Effector CD4-positive, alpha-beta T cell (primary cell): ENCODE results near the gene AHSG.

Experiments used
- DNase-seq: peaks from one replicate; pipeline ENCODE4 v3.0.0-alpha.2; 2020

AHSG gene

DNA sequence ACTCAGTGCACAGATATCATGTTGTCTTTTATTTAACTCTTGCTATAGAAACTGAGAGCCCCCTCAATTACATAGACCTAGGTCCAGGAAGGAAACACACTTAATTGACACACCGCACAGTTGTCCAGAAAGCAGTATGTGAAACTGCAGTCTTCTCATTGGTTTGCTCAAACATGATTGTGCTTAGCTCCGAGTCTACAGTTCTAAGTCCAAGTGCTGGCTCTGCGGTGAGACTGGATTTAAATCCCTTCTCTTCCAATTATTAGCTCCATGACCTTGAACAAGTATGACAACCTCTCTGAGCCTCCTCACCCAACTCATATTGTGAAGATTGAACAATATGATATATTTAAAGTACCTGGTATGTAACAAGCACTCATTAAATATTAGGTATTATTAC lies 19.0 kb upstream of the AHSG start:
- no peak for DNase-seq

- DNase-seq = no peak
These were observed 18.2 kb upstream of the AHSG start for GRCh38 chr3:186594591-186595113.

DNA sequence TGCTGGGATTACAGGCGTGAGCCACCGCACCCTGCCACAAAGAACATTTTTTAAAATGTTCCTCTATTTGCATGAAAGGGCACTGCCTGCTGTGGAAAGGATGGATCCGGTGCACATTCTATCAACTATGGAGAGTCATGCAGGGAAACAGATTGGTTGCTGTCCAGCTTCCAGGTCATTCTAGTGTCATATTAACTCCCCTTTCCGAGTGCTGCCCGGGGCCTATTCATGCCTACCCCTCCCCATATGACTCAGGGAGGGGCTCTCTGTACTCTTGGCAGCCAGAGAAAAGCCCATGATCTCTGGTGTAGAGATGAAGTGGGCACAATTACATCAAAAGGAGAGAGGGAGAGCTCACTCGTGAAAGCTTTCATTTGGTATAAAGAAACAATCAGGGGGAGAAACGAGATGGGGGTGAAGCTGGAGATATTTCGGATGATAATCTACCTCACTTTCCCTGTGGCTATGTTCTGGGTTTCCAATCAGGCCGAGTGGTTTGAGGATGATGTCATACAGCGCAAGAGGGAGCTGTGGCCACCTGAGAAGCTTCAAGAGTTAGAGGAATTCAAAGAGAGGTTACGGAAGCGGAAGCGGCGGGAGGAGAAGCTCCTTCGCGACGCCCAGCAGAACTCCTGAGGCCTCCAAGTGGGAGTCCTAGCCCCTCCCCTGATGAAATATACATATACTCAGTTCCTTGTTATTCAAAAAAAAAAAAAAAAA lies 16.1 kb upstream of the AHSG start:
- DNase-seq = no peak

DNA sequence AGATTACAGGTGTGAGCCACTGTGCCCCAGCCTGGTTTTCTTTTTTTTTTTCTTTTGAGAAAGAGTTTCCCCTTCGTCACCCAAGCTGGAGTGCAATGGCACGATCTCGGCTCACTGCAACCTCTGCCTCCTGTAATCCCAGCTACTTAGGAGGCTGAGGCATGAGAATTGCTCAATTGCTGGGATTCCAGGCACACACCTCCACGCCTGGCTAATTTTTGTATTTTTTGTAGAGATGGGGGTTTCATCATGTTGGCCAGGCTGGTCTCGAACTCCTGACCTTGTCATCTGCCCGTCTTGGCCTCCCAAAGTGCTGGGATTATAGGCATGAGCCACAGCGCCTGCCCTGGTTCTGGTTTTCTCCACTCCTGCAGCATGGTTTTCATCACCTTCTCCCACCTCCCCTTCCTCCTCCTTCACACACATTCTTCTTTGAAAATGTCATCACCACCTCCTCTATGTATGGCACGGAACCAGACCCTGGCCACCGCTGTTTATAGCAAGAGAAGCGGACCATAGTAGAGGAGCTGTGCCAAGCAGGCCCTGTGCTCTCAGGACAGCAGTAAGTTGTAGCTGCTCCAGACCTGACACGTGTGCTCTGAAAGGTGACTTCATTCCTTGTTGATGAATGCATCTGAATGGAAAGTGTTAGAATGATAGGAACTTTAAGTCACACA lies 14.6 kb upstream of the AHSG start:
- no peak for DNase-seq

DNA sequence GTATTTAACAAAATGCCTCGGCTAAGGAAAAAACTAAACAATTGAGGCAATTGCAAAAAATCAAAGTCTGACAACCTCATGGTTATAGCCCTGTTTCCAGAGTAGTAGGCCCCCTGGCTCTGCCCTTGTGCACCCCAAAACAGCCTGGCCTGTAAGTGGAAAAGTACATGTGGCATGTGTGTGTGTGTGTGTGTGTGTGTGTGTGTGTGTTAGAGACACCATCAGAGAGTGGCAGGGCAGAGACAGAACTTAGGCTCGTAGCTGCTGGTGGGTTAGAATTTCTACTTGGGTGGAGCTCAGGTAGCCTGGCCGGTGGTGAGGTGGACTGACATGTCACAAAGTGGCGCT lies 14.1 kb upstream of the AHSG start:
- no peak for DNase-seq

DNA sequence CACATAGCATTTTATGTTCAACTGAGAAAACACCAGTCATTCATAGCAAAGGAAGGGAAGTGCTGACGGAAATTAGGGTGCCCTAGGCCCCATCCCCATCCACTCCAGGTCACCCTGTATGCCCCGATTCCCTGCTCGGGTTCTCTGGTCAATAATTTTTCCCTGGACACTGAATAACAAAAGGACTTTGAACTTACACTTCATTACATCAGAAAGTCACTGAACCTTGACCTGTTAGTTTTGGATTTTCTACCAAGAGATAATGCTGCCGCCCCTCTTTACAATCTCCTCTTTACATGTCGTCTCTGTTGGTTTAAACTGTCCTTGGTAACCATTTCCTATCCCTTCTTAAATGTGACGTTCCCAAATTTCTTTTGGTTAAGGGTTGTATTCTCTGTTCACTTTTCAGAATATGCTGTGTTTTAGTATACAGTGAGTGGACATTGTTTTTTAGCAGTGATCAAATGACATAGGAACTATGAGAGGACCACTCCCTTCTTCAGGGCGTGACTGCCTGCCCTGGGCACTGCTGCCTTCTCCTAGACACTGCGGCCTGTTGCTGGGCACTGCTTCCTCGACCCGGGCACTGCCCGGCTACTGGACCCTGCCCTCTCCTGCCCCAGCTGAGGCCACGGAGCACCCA lies 13.6 kb upstream of the AHSG start:
- no peak for DNase-seq

- DNase-seq = no peak
These were observed 13.1 kb upstream of the AHSG start for GRCh38 chr3:186599785-186600166.

DNA sequence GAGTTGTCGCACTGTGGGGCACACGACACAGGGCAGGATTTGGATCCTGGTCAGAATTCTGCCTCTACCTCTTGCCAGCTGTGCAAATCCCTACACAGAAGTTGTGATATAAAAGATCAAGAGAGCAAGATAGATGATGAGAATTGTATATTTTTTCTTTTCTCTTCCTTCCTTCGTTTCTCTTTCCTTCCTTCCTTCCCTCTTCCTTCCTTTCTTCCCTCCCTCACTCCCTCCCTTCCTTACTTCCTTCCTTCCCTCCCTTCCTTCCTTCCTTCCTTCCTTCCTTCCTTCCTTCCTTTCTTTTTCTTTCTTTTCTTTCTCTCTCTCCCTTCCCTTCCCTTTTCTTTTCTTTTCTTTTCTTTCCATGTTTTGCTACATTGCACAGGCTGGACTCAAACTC lies 12.0 kb upstream of the AHSG start:
- no peak for DNase-seq

GRCh38 chr3:186603159-186603558 lies 9.7 kb upstream of the AHSG start:
- DNase-seq = no peak

GRCh38 chr3:186605078-186605477 lies 7.8 kb upstream of the AHSG start:
- DNase-seq = no peak

DNA sequence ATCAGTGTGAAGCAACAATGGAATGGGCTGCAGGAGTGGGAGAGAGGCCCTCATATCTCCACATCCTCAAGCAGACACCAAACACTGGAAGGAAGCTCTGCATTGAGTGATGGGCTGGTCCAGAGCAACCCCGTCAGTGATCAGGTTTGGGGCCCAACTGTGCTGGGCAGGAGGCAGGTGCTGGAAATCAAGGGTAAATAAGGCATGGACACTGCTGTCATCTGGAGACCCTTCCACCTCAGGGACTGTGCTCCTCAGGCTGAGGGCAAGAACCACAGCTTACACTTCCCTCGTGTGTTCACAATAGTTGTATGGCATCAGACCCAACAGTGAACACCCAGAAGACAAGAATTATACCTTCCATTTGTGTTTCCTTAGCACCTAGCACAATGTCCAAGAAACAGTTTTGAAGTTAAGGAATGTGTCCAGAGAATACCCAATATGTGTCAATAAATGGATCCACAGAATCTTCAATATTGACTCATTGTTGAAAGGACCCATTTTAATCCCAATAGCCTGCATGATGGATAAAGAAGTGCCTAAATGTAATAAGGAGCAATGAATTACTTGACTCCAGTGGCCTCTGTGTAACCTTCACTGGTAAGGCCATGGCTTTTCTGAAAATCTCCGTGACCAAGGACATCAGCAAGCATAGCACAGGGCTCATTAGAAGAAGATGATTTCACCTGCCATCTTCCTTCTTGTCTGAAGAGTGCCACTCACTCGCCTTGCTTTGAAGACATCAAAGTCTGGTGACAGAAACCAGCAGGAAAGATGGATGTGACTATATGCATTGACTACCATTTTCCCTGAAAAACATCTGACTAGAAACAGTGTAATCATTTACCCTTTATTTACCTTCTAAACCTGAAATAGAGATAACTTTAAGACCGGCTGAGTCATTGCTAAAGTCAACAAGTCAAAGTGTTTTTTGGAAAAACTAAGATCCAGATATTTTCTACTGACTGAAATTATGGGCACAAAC lies 7.0 kb upstream of the AHSG start:
- no peak for DNase-seq

- DNase-seq = no peak
These were observed 4.1 kb upstream of the AHSG start for GRCh38 chr3:186608624-186609215.

- DNase-seq = no peak
These were observed 3.5 kb upstream of the AHSG start for GRCh38 chr3:186609247-186609868.

DNA sequence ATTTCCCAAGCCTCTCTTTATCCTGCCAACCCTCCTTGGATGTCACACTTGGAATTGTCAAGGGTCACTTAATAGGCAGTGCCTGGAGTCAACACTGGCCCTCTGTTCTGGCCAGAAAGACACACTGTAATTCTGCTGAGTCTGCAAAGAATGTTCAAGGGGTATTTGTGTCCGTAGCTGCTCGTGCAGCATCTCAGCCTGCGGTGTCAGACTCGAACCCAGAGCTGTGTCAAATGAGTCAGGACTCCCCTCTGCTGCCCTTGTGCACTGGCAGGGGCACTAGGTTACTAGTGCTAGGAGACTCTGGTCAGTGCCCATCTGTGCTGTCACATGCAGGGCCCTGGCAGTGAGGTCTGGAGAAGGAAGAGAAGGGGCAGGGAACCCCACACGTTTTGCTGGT lies 795 bp upstream of the AHSG start:
- DNase-seq = no peak

GRCh38 chr3:186613637-186614265 lies 891 bp downstream of the AHSG start:
- DNase-seq = no peak

DNA sequence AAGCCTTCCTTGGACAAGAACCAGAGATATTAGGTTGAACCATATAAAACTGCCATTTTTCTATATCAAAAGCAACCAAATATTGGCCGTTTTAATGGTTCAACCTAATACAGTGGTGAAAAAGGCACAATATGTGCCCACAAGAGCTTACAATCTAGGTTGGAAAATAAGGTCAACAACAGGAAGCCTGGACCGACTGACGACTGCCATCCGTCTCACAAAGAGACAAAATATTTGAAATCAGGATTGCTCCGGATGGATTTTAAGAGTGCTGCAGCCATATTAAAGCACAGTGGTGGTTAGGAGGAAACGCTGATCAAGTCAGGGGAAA lies 1.4 kb downstream of the AHSG start:
- DNase-seq = no peak

- peak; percentile 61 for DNase-seq
These were observed 2.0 kb downstream of the AHSG start for GRCh38 chr3:186614597-186615483.

DNA sequence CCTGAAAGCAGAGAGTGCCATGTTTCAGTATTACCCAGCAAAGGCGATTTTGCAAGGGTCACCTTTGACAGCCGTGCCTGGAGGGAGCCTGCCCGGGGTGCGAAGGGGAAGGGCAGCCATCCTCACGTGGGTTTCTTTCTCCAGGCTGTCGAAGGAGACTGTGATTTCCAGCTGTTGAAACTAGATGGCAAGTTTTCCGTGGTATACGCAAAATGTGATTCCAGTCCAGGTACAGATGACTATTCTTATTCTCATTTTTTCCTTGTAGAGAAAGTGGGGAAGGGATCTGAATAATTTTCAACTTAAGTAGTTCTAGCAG lies 3.4 kb downstream of the AHSG start:
- DNase-seq = no peak

DNA sequence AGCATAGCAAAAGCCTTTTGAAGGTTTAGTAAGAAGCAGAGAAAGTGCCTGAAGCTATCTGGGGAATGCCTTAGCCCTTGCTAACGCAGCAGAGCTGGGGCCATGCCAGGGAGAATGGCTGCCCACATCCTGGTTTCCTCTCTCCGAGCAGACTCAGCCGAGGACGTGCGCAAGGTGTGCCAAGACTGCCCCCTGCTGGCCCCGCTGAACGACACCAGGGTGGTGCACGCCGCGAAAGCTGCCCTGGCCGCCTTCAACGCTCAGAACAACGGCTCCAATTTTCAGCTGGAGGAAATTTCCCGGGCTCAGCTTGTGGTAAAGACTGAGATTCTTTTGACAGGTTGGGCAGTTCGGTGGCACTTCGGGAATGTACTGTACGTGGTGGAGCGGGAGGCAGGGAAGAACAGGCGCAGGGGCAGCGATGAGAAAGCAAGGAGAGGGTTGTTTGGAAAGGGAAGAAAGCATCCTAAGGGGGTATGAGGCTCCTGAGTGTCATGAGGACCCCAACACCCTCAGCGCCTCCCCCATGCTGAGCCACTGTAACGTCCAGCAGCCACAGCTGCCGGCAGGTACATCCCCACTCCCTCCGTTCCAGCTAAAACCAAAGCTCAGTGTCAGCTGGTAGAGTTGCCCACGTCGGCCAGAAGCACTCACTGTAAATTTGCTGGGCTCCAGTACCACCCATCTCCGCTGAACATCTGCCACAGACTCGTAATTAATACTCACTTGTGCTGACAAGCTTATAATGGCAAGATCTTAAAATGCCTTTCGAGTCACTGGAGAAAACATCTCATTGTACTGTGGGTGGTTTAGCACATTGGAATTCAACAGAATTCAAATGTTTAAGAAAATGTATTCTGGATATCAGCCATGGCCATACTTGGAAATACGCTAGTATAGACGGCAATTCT lies 4.4 kb downstream of the AHSG start:
- peak; percentile 76 for DNase-seq
